GM23248 (cell line): ENCODE data around the gene NPSR1.

ENCODE experiments used
- EZH2 ChIP-seq: fragments of 200-600 bp; sonication (generic); IDR thresholded peaks from 2 replicates; pipeline ENCODE4 v1.6.1; 2018; ENCODE audit warnings: antibody characterized with exemption, mild to moderate bottlenecking; ENCODE audit not compliant: insufficient read depth, poor library complexity, severe bottlenecking
- EZH2phosphoT487 ChIP-seq: fragments of 200-600 bp; sonication (generic); IDR thresholded peaks from 2 replicates; pipeline ENCODE4 v1.6.1; 2018; ENCODE audit warnings: antibody characterized with exemption, moderate library complexity, mild to moderate bottlenecking, low read depth; ENCODE audit not compliant: insufficient read depth

DNA sequence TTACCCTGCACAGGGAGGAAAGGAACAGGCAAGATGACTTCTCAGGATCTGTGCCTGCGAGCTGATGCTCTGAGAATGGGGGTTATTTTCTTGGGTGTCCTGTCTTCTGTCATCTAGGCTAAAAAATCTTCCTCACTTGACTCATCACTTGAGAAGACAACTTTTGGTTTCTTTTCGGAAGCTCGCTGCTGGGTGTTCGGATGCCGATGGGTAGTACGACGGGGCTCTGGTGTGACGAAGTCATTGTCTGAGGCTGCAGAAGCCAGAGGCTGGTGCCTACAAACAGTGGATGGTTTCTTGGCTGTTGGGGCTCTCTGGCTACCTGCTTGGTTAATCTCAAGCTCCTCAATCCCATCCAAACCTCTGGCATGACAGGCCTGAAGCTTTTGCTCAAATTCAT is 92.2 kb downstream of the NPSR1 start:
- TF ChIP-seq EZH2 (no peak), EZH2phosphoT487 (no peak)
